Lower lobe of right lung (tissue), 2 donors: Measurements from ENCODE around the gene NUPR1. TPM values are rescaled to one million over a fixed set of nuclear protein-coding genes. Genes with fewer than 3 reads are reported as not detected.

Source experiments
- ATAC-seq, 2 donors: fragments of 200-7000 bp; cut with Tn5 transposase; one replicate each; pipeline ENCODE4 v1.9.1; 2020 to 2022; ENCODE audit warnings: mild to moderate bottlenecking in 2 of 2, moderate library complexity in 2 of 2
- DNase-seq: peaks from one replicate; pipeline ENCODE4 v3.0.0-alpha.2; 2020
- H3K27ac ChIP-seq: fragments of 200-600 bp; one replicate; pipeline ENCODE4 v1.8.0; 2022
- H3K27me3 ChIP-seq: fragments of 200-600 bp; one replicate; pipeline ENCODE4 v1.8.0; 2022; ENCODE audit warnings: low read depth
- H3K36me3 ChIP-seq: fragments of 200-600 bp; one replicate; pipeline ENCODE4 v1.8.0; 2022; ENCODE audit warnings: mild to moderate bottlenecking
- H3K4me1 ChIP-seq: fragments of 200-600 bp; one replicate; pipeline ENCODE4 v1.8.0; 2022
- H3K4me3 ChIP-seq: fragments of 200-600 bp; one replicate; pipeline ENCODE4 v1.8.0; 2022; ENCODE audit warnings: mild to moderate bottlenecking
- H3K9me3 ChIP-seq: fragments of 200-600 bp; one replicate; pipeline ENCODE4 v1.8.0; 2022
- CTCF ChIP-seq: fragments of 200-600 bp; IDR thresholded peaks from one replicate; pipeline ENCODE4 v1.8.0; 2022; ENCODE audit warnings: antibody characterized with exemption, mild to moderate bottlenecking
- intact Hi-C: fragments of 100-400 bp; cut with DNase I; formaldehyde crosslinking; loops from one replicate; pipeline ENCODE4 v1.11.0; 2022
- total RNA-seq: library from RNA; stranded (reverse); fragmentation: NEBNext Ultra II Directional; extraction: Animal tissue kit (Norgen Biotek cat#: 25700); gene quantifications from one replicate; pipeline ENCODE4 v1.2.1, GENCODE V29; 2021
- donor health status: DM: no; HTN: yes; CAD: no; lungs with severe emphysema.

Gene NUPR1
- total RNA-seq, 1 donor from 2014 or later, result 302 TPM

GRCh38 chr16:28537076-28537475 is 1.7 kb downstream of the NUPR1 start:
- ATAC-seq, result no peak
- H3K27ac ChIP-seq, result peak overlapping the region; percentile 53
- peaks cover 15% of the 10 kb centered on the region for H3K36me3 ChIP-seq
- intact Hi-C loops, result no loop called here
- no peak for TF ChIP-seq CTCF
- peak overlapping the region; percentile 73 for H3K4me3 ChIP-seq
- H3K27me3 ChIP-seq, result no peaks in the 10 kb centered on the region
- H3K4me1 ChIP-seq, result peaks cover 61% of the 10 kb centered on the region
- H3K9me3 ChIP-seq, result no peaks in the 10 kb centered on the region
- DNase-seq, result no peak

GRCh38 chr16:28534542-28535373 is 4.0 kb downstream of the NUPR1 start:
- Histone ChIP-seq H3K27me3 (no peaks in the 10 kb centered on the region), H3K27ac (peak overlapping the region; percentile 62), H3K4me3 (no peak overlapping the region), H3K4me1 (peaks cover 69% of the 10 kb centered on the region), H3K9me3 (no peaks in the 10 kb centered on the region), H3K36me3 (peaks cover 15% of the 10 kb centered on the region)
- ATAC-seq (peak in 1 of 2 donors; percentile 50), DNase-seq (peak; percentile 59)
- intact Hi-C loops, result no loop called here
- TF ChIP-seq CTCF, result no peak

GRCh38 chr16:28532940-28533647 is 5.7 kb downstream of the NUPR1 start:
- DNase-seq, result no peak

GRCh38 chr16:28531777-28532744 is 6.7 kb downstream of the NUPR1 start:
- intact Hi-C loops, result no loop called here
- Histone ChIP-seq H3K27ac (peak overlapping the region; percentile 73), H3K27me3 (no peaks in the 10 kb centered on the region), H3K4me3 (peak overlapping the region; percentile 9), H3K36me3 (peaks cover 11% of the 10 kb centered on the region), H3K9me3 (no peaks in the 10 kb centered on the region), H3K4me1 (peaks cover 56% of the 10 kb centered on the region)
- no peak for TF ChIP-seq CTCF
- ATAC-seq (peak; percentile 98), DNase-seq (peak; percentile 89)

More at GRCh38 chr16:28532940-28533647, 5.7 kb downstream of the NUPR1 start:
- TF ChIP-seq CTCF, result no peak
- no peaks in the 10 kb centered on the region for H3K27me3 ChIP-seq
- peaks cover 61% of the 10 kb centered on the region for H3K4me1 ChIP-seq
- H3K36me3 ChIP-seq, result peaks cover 15% of the 10 kb centered on the region
- H3K9me3 ChIP-seq, result no peaks in the 10 kb centered on the region
- peak overlapping the region; percentile 73 for H3K27ac ChIP-seq
- H3K4me3 ChIP-seq, result no peak overlapping the region
- intact Hi-C loops, result no loop called here
- no peak for ATAC-seq

- no peak overlapping the region for H3K4me3 ChIP-seq
- H3K9me3 ChIP-seq, result no peaks in the 10 kb centered on the region
- TF ChIP-seq CTCF, result no peak
- H3K4me1 ChIP-seq, result peaks cover 28% of the 10 kb centered on the region
- H3K27me3 ChIP-seq, result no peaks in the 10 kb centered on the region
- no peaks in the 10 kb centered on the region for H3K36me3 ChIP-seq
- H3K27ac ChIP-seq, result no peak overlapping the region
- ATAC-seq (no peak), DNase-seq (no peak)
- intact Hi-C loops, result no loop called here
These were observed 9.7 kb downstream of the NUPR1 start for GRCh38 chr16:28529124-28529523.
